ENCODE measurements around the gene CD99L2.
A peak's percentile ranks its signal among the peaks of the same experiment; 100 is the strongest.

CD99L2 gene, protein sequence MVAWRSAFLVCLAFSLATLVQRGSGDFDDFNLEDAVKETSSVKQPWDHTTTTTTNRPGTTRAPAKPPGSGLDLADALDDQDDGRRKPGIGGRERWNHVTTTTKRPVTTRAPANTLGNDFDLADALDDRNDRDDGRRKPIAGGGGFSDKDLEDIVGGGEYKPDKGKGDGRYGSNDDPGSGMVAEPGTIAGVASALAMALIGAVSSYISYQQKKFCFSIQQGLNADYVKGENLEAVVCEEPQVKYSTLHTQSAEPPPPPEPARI

DNA sequence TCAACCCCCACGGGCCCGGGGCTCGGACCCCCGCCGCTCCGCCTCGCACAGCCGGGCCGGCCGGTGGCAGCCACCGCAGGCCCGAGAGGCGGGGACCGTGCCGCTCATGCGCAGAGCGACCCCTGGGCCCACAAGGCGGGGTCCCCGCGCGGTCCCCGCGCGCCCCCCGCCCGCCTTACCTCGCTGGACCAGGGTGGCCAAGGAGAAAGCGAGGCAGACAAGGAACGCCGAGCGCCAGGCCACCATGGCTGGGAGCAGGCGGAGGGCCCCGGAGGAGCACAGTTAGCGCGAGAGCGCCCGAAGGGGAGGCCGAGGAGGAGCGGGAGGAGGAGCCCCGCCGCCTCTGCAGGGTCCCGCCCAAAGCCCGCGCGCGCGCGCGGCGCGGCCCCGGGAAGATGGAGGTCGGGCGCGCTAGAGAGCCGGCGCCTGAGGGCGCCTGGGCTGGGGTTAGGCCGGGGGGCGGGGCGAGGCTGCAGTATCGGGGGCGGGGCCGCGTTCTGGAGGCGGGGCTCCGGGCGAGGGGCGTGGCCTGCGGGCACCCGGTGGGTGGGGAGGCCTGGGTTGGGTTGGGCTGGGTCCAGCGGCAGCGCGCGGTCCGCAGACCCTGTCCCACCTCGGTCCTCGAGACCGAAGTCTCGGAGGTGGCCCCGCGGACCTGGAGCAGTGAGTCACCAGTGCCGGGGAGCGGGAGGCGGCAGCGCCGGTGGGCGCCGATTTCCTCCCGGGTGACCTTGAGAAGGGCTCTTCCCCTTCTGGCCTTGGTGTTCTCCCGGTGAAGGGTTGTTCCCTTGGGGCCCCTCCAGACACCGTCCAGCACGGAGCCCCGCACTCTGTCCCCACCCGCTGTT lies at the start of gene CD99L2:
Gene CD99L2, minus strand, starts transcription at position 326 of the 848 bp plus-strand sequence. Its CDS starts 80 bp downstream, at position 246.
- DNase-seq (ENCODE audit: low read depth in 2 of 2): peak; percentile 82 to 86

DNA sequence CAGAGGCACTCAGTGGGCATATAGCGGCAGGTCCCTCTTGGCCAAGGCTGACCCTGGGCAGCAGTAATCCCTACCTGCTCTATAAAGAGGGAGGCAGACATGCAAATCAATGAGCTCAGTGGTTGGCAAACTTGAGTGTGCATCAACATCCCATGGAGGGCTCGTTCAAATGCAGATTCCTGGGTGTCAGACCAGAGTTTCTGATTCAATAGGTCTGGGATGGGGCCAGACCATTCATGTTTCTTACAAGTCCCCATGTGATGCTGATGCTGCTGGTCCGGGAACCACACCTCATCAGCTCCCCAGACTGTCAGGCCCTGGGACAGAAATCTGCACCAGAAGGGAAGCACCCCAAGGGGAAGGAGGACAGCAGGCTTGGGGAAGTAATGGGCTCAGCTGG lies 45.8 kb upstream of the CD99L2 start:
- DNase-seq (ENCODE audit: low read depth in 2 of 2): no peak

DNA sequence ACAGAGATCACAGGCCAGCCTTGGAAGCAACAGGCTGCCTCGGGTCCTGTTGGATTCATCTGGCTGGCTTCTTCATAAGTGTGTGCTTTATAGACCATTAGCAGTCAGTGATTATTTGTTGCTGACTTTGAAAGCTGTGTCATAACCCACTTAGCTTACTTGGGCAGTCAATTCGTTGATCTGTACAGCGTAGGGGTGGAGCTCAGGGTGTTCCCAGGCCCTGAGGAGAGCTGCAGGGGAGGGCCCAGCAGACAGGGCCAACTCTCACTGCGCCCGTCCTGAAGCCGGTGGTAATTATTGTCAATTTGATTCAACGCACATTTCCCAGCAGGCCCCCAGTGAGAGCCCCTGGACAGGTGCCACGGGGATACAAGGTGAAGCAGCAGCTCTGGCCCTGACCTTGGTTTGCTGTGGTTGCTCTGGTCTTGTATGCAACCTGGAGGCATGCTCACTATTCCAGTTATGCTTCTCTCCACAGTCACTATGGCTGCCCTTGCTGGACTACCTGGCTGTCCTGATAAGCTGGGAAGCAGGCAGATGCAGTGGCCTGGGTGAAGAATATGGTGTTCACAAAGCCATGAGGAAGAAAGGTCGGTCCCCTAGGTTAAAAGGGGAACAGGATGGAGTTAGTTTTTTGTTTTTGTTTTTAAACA lies 44.6 kb upstream of the CD99L2 start:
- DNase-seq (ENCODE audit: low read depth in 2 of 2): no peak

DNA sequence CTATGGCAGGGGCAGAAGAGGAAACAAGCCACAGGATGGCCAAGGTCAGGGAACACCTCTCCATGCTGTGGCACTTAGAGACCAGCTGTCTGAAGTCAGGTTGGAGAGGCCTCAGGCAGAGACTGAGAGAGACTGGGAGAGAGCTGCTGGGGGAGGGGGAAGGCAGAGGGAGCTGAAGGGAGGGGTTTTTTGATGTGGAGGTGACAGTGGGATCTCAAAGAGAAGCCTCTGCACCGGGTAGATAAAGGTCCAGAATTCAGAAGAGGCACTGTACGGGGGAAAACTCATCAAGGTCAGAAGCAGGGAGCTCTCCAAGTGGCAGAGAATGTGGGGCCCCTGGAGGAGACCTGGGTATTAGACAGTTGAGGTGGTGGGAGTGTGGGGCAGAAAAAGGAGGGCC lies 43.1 kb upstream of the CD99L2 start:
- DNase-seq (ENCODE audit: low read depth in 2 of 2): no peak

DNA sequence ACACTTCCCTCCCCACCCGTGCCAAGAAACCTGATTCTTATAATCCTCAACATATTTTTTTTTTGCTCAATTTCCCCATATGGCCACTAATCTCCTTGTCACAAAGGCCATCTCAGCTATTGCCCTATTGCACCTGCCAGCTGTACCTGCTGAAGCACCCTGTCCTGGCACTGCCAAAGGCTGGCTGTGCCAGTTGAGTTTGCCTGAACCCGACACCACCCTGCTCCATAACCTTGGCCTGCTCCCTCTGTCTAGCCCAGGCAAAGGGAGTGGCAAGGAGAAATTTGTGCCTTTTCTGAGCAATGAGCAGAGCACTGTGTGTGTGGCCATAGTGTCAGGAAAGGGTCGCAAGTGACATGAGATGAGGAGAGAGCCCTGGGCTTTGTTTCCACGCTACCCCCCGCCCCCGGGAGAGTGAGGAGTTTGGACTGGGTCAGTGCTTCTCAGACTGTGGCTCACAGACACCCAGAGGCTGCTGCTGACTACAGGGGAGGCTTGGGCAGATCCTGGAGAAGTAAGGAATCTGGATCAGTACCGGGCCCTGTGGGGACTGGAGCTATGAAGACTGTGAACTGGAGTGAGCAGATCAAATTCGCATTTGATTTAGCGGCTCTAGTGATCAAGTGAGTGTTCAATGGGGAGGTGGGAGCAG lies 42.5 kb upstream of the CD99L2 start:
- DNase-seq (ENCODE audit: low read depth in 2 of 2): no peak

DNA sequence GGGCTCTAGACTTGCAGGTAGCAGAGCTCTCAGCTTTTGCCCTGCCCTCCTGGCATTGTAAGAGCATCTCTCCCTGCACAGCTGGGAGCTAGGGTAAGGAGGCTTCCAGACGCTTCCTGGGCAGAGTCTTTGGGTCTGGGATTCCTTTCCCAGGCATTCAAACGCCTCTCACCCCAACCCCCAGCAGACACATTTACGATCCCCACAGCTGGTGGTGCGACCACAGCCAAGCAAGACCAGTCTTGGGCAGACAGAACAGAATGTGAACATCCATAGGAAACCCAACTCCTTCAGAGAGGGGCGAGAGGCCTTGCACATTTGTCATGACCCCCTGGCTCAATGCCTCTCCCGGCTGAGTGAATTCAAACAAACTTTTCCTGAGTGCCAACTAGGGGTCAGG lies 38.1 kb upstream of the CD99L2 start:
- DNase-seq (ENCODE audit: low read depth in 2 of 2): no peak

DNA sequence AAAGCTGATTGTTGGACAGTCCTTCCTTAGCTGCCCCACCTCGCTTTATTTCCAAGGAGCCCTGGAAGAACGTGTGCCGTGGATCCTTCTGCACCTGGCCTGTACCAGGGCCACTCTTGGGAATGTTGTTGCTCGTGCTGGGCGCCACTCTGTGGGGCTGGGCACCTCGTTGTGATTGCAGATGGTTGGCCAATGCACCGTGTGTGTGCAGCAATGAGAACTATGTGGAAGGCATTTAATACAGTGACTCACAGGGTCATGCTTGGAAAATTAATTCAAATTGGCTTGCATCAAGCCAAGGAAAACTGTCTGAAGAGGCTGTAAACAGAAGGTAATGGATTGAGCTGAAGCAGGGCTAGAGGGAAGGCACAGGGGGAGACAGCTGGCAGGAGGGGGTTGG lies 37.0 kb upstream of the CD99L2 start:
- DNase-seq (ENCODE audit: low read depth in 2 of 2): no peak

DNA sequence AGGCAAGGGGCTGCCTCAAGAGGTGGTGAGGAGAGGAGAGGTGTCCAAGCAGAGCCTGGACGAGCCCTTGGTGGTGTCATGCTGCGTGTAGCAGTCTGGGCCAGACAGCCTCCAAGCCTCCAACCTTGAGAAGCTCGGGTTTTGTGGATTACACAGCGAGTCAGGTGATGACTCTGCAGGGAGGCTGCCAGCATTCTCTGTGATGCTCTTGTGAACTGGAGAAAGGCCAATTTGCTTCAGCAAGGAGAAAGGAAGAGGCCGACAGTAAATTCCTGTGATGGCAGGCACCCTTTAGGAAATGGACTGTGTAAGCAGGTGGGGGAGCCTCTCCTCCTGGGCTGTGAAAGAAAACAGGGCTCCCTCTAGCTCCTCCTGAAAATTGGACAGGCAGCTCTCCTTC lies 36.0 kb upstream of the CD99L2 start:
- no peak for DNase-seq (ENCODE audit: low read depth in 2 of 2)

DNA sequence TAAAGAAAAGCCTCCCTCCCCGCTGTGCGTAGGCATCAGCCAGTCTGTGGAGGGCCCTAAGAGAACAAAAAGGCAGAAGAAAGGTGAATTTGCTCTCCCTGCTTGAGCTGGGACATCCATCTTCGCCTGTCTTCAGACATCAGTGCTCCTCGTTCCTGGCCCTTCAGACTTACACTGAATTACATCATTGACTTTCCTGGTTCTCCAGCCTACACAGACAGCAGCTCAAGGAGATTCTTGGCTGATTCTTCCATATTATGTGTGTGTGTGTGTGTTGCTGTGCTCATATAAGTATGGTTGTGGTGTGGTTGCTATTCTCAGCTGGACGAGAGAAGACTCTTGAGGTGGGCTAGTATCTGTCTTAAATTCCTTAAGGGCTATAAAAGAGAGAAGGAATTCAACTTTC lies 35.5 kb upstream of the CD99L2 start:
- DNase-seq (ENCODE audit: low read depth in 2 of 2): no peak

DNA sequence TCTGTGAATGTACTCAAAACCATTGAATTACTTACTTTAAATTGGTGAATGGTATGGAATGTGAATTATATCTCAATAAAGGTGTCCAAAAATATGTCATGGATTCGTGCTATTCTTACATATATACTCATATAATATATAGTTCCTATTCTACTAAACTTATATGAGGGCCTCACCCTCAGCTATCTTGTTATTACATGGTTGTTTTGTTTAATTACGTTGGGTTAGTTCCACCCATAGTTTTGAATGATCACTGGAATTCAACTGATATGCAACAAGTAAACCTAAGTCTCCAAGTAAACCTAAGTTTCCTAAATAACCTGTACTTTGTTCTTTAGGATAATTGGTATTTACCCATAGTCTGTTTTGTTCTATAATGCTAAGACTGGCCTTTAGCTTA lies 30.6 kb upstream of the CD99L2 start:
- no peak for DNase-seq (ENCODE audit: low read depth in 2 of 2)

DNA sequence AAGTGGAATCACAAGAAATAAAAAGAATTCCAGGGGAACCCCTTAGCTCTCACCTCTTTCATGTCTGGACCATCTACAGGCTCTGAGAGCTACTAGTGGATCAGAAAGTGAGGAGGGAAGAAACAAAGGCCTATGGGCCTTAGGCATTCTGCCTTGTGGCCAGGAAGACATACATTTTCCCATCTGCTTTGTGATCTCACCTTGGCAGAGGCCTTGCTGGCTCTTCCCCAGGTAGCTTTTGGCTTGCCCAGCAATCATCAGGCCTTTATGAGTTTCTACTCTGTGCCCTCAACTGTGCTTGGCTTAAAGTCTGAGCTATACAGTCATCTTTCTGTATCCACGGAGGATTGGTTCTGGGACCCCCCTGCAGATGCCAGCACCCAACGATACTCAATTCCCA lies 28.3 kb upstream of the CD99L2 start:
- no peak for DNase-seq (ENCODE audit: low read depth in 2 of 2)

DNA sequence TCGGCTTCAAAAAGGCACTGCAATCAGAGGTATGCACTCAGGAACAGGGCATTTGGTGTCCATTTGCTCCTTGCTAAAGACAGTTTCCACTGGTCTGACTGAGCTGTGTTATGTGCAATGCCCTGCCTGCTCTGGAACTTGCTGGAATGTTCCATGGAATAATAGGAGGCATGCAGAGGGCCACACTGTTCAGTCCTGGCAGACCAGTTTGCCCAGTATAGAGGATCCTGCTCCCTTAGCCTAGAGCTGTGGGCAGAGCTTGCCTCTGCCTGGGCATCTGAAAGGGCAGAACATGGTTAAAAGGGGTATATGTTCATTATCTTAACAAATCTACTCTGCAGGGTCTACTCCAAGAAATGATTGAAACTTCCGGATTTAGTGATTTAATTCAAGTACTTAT lies 27.8 kb upstream of the CD99L2 start:
- no peak for DNase-seq (ENCODE audit: low read depth in 2 of 2)

DNA sequence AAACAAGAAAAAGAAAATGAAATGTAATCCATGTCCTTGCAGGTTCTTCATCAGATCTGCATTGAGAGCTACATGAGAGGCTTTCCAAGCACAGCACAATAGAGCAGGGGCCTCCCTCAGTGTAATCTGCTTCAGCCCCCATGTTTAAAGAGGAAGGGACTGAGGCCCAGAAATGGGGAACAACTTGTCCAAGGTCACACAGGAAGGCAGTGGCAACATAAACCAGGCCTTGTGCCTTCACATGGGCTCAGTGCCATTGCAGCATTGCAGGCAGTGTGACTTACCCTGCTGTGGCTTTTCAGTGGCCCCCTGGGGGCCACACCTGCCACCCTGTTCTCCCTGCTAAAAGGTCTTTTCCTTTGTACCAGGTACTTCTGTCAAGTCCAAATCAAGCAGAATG lies 20.9 kb upstream of the CD99L2 start:
- no peak for DNase-seq (ENCODE audit: low read depth in 2 of 2)

DNA sequence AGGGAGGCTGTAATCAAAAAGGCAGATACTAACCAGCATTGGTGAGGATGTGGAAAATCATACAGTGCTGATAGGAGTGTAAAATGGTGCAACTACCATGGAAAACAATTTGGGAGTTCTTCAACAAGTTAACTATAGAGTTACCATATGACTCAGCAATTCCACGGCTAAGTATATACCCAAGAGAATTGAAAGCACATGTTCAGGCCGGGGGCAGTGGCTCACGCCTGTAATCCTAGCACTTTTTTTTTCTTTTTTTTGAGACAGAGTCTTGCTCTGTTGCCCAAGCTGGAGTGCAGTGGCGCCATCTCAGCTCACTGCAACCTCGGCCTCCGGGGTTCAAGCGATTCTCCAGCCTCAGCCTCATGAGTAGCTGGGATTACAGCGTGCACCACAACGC lies 15.0 kb upstream of the CD99L2 start:
- no peak for DNase-seq (ENCODE audit: low read depth in 2 of 2)

DNA sequence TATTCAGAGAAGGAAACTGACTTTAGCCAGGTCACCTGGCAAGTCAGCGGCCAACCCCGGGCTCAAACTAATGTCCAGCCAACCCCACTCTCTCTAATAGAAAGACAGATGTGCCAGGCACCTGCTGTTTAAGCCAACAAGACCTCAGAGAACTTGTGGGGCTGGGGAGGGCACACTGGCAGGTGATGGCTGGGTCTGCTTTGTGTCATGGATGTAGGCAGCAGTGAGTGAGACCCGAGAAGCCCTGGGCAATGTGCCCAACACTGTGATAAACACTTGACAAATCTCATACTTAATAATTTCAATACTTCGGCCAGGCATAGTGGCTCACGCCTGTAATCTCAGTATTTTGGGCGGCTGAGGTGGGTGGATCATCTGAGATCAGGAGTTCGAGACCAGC lies 9.0 kb upstream of the CD99L2 start:
- DNase-seq (ENCODE audit: low read depth in 2 of 2): no peak

DNA sequence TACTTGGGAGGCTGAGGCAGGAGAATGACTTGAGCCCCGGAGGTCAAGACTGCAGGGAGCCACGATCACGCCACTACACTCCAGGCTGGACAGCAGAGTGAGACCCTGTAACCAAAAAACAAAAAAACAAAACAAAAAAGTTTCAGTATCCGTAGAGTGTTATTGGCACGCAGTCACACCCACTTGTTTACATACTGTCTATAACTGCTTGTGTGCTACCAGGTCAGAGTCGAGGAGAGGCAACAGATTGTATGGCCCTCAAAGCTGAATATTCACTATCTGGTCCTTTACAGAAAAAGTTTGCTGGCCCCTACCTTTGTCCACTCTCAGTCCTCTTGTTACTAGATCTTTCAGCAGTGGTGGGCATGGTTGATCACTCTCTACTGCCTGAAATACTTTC lies 8.2 kb upstream of the CD99L2 start:
- no peak for DNase-seq (ENCODE audit: low read depth in 2 of 2)

DNA sequence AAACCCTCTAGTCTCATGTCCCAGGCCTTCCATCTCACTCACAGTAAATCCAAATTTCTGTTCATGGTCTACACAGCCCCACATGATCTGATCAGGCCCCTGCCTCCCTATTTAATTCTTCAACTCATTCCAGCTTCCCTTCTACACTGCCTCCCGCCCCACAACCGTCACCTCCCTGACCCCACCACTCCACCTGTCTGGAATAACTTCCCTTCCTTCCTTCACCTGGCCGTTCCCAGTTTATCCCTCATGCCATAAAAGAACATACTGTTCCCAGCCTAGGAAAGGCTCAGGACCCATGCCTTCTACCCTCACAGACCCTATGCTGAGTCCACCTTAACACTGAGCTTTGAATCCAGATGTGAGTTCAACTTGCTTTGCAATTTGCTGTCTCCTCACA lies 6.8 kb upstream of the CD99L2 start:
- no peak for DNase-seq (ENCODE audit: low read depth in 2 of 2)

DNA sequence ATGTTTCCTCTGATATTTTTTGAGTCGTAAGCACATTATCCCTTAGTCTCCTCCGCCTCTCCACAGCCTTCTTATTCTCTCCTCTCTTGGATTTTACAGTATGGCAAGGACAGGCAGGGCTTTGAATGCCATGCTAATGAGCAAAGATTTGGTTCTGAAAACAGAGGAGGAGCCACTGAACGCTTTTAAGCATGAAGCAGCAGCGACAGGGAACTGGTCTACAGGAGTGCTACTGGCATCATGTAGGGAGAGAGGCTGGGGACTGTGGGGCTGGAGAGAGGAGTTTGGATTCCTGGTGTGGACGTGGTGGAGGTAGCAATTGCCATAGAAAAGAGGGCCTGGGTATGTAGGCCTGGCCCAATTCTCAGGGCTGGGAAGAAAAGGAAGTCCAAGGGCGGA lies 4.6 kb upstream of the CD99L2 start:
- no peak for DNase-seq (ENCODE audit: low read depth in 2 of 2)

DNA sequence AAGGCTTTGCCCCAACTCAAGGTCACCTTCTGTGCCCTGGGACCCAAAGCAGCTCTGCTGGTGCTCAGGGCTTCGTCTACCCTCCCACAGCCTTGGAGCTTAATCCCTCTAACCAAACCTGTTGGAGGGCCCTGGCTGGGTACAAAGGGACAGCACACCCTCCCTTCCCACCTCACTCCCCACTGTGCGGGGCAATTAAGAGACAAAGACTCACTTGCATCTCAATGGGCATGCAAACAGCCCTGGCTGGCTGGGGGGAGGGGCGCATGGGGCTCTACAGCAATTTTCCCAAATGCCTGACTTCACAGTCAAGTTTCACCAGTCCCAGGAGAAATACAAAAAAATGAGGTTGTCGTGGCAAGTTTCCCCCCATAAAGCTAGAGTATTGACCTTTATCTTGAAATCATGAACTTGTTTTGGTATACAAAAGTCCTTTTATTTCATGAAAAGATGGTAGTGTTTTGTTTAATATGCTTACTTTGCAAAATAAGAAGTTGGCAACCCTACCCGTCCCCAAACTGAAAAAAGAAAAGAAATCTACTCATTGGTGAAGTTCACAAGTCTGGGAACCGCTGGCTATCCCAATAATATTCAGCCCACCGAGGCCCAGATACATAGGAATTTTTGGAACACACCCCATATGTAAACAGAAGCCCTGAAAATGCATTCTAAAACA lies 4.1 kb upstream of the CD99L2 start:
- no peak for DNase-seq (ENCODE audit: low read depth in 2 of 2)

DNA sequence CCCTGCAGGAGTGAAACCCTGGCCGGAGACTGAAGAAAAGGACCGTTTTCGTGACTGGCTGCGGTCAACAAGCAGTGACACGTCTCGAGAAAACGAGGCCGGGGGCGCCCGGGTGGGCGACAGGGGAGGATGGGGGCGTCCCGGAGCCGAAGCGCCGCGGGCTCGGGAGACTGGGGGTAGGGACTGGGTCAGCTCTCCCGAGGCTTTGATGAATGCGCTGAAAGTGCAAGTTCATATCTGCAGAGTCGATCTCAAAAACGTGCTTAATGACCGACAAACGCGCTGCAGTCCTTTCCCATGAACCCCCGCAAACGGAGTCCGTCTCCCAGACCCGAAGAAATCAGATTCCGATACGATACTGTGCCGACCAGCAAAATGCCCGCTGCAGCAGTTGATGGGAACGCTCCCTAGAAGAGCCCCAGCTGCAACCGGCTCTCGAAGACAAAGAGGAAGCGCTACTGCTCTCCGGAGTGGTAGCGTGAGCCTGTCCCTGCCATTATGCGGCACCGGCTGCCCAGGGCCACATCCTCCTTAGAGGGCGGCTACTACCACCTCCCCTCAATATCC lies 806 bp upstream of the CD99L2 start:
- peak in 1 of 2 donors; percentile 2 for DNase-seq (ENCODE audit: low read depth in 2 of 2)
